Loucy (cell line): Measurements from ENCODE around the gene IL37.

Source experiments
- CTCF ChIP-seq: fragments of 200-600 bp; sonication (generic); conservative IDR thresholded peaks from 2 replicates; pipeline ENCODE4 v1.5.1; 2014; ENCODE audit warnings: mild to moderate bottlenecking, antibody characterized with exemption, low read length
- EZH2phosphoT487 ChIP-seq: fragments of 200-600 bp; IDR thresholded peaks from 2 replicates; pipeline ENCODE4 v1.6.1; 2018; ENCODE audit warnings: antibody characterized with exemption, mild to moderate bottlenecking, moderate library complexity, borderline replicate concordance

DNA sequence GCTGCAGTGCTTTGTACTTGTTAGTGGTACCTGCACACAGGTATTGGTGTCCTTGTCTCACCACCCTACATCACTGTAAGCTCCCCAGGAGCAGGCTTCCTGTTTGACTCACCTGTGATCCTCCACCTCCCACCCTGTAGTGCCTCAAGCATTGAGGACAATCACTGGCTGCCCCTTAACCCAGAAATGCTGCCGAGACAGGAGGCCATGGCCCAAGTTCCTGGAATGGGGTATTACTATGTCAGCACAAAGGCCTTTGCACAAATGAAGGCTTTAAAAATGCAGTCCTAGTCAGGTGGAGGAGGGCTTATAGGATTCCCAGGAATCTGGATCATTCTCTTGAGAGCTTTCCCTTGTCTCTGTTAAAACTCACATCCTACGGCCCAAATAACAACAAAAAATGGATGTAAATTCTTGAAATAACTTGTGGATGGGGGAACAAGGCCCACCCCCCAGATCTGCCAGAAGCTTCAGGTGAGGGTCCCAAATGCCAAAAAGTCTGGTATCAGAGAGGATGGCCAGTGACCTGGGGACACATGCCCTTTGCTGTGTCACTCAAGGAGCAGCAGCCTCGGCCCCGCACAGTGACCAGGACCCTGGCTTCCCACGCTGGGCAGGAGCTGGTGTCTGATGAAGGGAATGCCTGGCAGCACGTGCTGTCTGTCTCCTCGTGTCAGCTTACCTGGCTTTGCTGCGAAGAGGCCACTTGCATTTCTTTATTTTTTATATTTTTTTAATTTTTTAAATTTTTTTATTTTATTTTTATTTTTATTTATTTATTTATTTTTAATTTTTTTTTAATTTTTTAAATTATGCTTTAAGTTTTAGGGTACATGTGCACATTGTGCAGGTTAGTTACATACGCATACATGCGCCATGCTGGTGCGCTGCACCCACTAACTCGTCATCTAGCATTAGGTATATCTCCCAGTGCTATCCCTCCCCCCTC is 3.7 kb upstream of the IL37 start:
- TF ChIP-seq CTCF (no peak), EZH2phosphoT487 (no peak)
